Naive thymus-derived CD8-positive, alpha-beta T cell (primary cell): ENCODE measurements around the gene MTX2. TPM values are rescaled to one million over a fixed set of nuclear protein-coding genes. Genes with fewer than 3 reads are reported as not detected.

ENCODE experiments used
- ATAC-seq, 2 donors: fragments of 150-1000 bp; cut with Tn5 transposase in 1 of 2; sonication (Bioruptor Pico), chemical (Tn5 transposase) in 1 of 2; 1 replicate in 1 of 2; 2 replicates in 1 of 2; pipeline ENCODE4 v1.10.0; 2021; ENCODE audit warnings: mild to moderate bottlenecking in 2 of 2, moderate library complexity in 2 of 2
- POLR2A ChIA-PET: fragments of 350-600 bp; sonication (Branson Sonifier 250); formaldehyde crosslinking; loops from one replicate; lab custom pipeline; 2021; ENCODE audit warnings: antibody characterized with exemption; lab: Charles Lee
- DNase-seq, 10 donors: peaks; one replicate each; pipeline versions ENCODE4 v3.0.0 to v3.0.0-alpha.2; 2020 to 2022
- H3K27ac Mint-ChIP-seq, 10 donors: one replicate each; pipeline ENCODE4 v1.8.0; 2020 to 2022; ENCODE audit warnings: mild to moderate bottlenecking in 10 of 10, mixed read lengths in 10 of 10, moderate library complexity in 4 of 10, inconsistent platforms in 1 of 10
- H3K27me3 Mint-ChIP-seq, 5 donors: one replicate each; pipeline ENCODE4 v1.8.0; 2021 to 2022; ENCODE audit warnings: mixed read lengths in 5 of 5
- H3K36me3 Mint-ChIP-seq, 3 donors: one replicate each; pipeline ENCODE4 v1.8.0; 2020 to 2022; ENCODE audit warnings: mixed read lengths in 3 of 3, mild to moderate bottlenecking in 2 of 3, inconsistent platforms in 1 of 3
- H3K4me1 Mint-ChIP-seq, 4 donors: one replicate each; pipeline ENCODE4 v1.8.0; 2021 to 2022; ENCODE audit warnings: mixed read lengths in 4 of 4
- H3K4me3 Mint-ChIP-seq, 10 donors: one replicate each; pipeline ENCODE4 v1.8.0; 2020 to 2022; ENCODE audit warnings: mild to moderate bottlenecking in 10 of 10, mixed read lengths in 10 of 10, moderate library complexity in 6 of 10, inconsistent platforms in 1 of 10
- H3K9me3 Mint-ChIP-seq, 9 donors: one replicate each; pipeline ENCODE4 v1.8.0; 2020 to 2022; ENCODE audit warnings: mixed read lengths in 9 of 9, mild to moderate bottlenecking in 3 of 9, inconsistent platforms in 1 of 9, moderate library complexity in 1 of 9
- polyA plus RNA-seq, 3 donors: library from polyadenylated mRNA; unstranded; fragments of 300-500 nt; fragmentation: Illumina TruSeq; gene quantifications; one replicate each; pipeline ENCODE4 v1.2.3, GENCODE V29; 2021
- total RNA-seq, 8 experiments: library from RNA in 2 of 8; stranded (reverse) in 2 of 8; gene quantifications; one replicate each; pipeline ENCODE4 v1.2.3 and lab custom pipeline; 2021 to 2026

The MTX2 gene
- total RNA-seq (10 to 100 TPM in 1 of 2 experiments, 1 to 10 TPM in 1; 8.3 to 11.3 TPM), polyA plus RNA-seq (10 to 100 TPM; 16.5 to 20.0 (median 19.2) TPM), total RNA-seq (lab: John Stamatoyannopoulos, UW) (13.1 to 33.8 (median 15.9) reads per million in 6 experiments)

GRCh38 chr2:176269319-176270099, at the start of gene MTX2:
Gene MTX2 (plus strand): TSS chr2:176269442. CDS start chr2:176269630, 188 bp downstream.
- Mint-ChIP-seq H3K4me1 (peaks cover 11 to 49% (median 34%) of the 10 kb centered on the region in 4 donors), H3K4me3 (peak within 1 kb of the TSS; percentile 94 to 98 (median 98)), H3K36me3 (peaks cover 0 to 6% (median 4%) of the 10 kb centered on the region in 3 donors), H3K9me3 (no peaks in the 10 kb centered on the region), H3K27ac (peak within 1 kb of the TSS; percentile 83 to 96 (median 92)), H3K27me3 (peaks cover 0 to 1% (median 0%) of the 10 kb centered on the region in 5 donors)
- ATAC-seq (peak; percentile 89 to 91), DNase-seq (peak; percentile 46 to 81 (median 66))
- POLR2A ChIA-PET = interaction anchor here (0.6 kb wide), 1 partner anchor 21 kb away, joined by 3 read pairs; no protein-coding TSS in a partner anchor

- Mint-ChIP-seq H3K4me3 (no peak overlapping the region), H3K9me3 (peaks cover 0 to 3% (median 0%) of the 10 kb centered on the region in 9 donors), H3K27ac (no peak overlapping the region), H3K4me1 (no peaks in the 10 kb centered on the region), H3K27me3 (peaks cover 23 to 86% (median 45%) of the 10 kb centered on the region in 5 donors), H3K36me3 (peaks cover 0 to 6% (median 0%) of the 10 kb centered on the region in 3 donors)
- DNase-seq = no peak
- no peak for ATAC-seq
- POLR2A ChIA-PET = no interaction called here
Measured at GRCh38 chr2:176227874-176228273, 41.4 kb upstream of the MTX2 start.

GRCh38 chr2:176234156-176234555, 35.1 kb upstream of the MTX2 start:
- POLR2A ChIA-PET = interaction anchor here (0.7 kb wide), 1 partner anchor 41 kb away, joined by 6 read pairs; no protein-coding TSS in a partner anchor
- no peak for DNase-seq
- H3K27me3 Mint-ChIP-seq = peaks cover 16 to 50% (median 32%) of the 10 kb centered on the region in 5 donors
- no peaks in the 10 kb centered on the region for H3K36me3 Mint-ChIP-seq
- H3K9me3 Mint-ChIP-seq = peaks cover 0 to 3% (median 0%) of the 10 kb centered on the region in 9 donors
- no peaks in the 10 kb centered on the region for H3K4me1 Mint-ChIP-seq
- H3K4me3 Mint-ChIP-seq = no peak overlapping the region
- H3K27ac Mint-ChIP-seq = no peak overlapping the region
- no peak for ATAC-seq

GRCh38 chr2:176234940-176235339, 34.3 kb upstream of the MTX2 start:
- Mint-ChIP-seq H3K36me3 (no peaks in the 10 kb centered on the region), H3K27me3 (peaks cover 16 to 50% (median 33%) of the 10 kb centered on the region in 5 donors), H3K9me3 (peaks cover 0 to 3% (median 0%) of the 10 kb centered on the region in 9 donors), H3K27ac (no peak overlapping the region), H3K4me3 (no peak overlapping the region), H3K4me1 (no peaks in the 10 kb centered on the region)
- no peak for DNase-seq
- no peak for ATAC-seq
- POLR2A ChIA-PET = no interaction called here

- H3K9me3 Mint-ChIP-seq = no peaks in the 10 kb centered on the region
- no peaks in the 10 kb centered on the region for H3K36me3 Mint-ChIP-seq
- DNase-seq (no peak), ATAC-seq (no peak)
- H3K4me1 Mint-ChIP-seq = no peaks in the 10 kb centered on the region
- H3K27ac Mint-ChIP-seq = peak overlapping the region in 1 of 10 donors; percentile 3
- POLR2A ChIA-PET = no interaction called here
- H3K4me3 Mint-ChIP-seq = no peak overlapping the region
- peaks cover 17 to 36% (median 29%) of the 10 kb centered on the region in 5 donors for H3K27me3 Mint-ChIP-seq
Measured at GRCh38 chr2:176237456-176237855, 31.8 kb upstream of the MTX2 start.

GRCh38 chr2:176239031-176239430, 30.2 kb upstream of the MTX2 start:
- Mint-ChIP-seq H3K4me1 (no peaks in the 10 kb centered on the region), H3K4me3 (no peak overlapping the region), H3K27ac (no peak overlapping the region), H3K27me3 (peaks cover 17 to 36% (median 30%) of the 10 kb centered on the region in 5 donors), H3K36me3 (no peaks in the 10 kb centered on the region), H3K9me3 (no peaks in the 10 kb centered on the region)
- POLR2A ChIA-PET = no interaction called here
- DNase-seq = no peak
- ATAC-seq = no peak

- no peaks in the 10 kb centered on the region for H3K9me3 Mint-ChIP-seq
- no peaks in the 10 kb centered on the region for H3K36me3 Mint-ChIP-seq
- H3K27ac Mint-ChIP-seq = no peak overlapping the region
- DNase-seq = no peak
- peaks cover 17 to 34% (median 30%) of the 10 kb centered on the region in 5 donors for H3K27me3 Mint-ChIP-seq
- no peaks in the 10 kb centered on the region for H3K4me1 Mint-ChIP-seq
- ATAC-seq = no peak
- POLR2A ChIA-PET = no interaction called here
- H3K4me3 Mint-ChIP-seq = no peak overlapping the region
Measured at GRCh38 chr2:176240301-176240700, 28.9 kb upstream of the MTX2 start.

GRCh38 chr2:176242276-176242675, 27.0 kb upstream of the MTX2 start:
- Mint-ChIP-seq H3K36me3 (no peaks in the 10 kb centered on the region), H3K4me3 (no peak overlapping the region), H3K27ac (no peak overlapping the region), H3K4me1 (no peaks in the 10 kb centered on the region), H3K9me3 (no peaks in the 10 kb centered on the region), H3K27me3 (peaks cover 13 to 33% (median 27%) of the 10 kb centered on the region in 5 donors)
- DNase-seq (no peak), ATAC-seq (no peak)
- POLR2A ChIA-PET = no interaction called here

- Mint-ChIP-seq H3K4me3 (no peak overlapping the region), H3K27ac (no peak overlapping the region), H3K36me3 (no peaks in the 10 kb centered on the region), H3K9me3 (peaks cover 0 to 23% (median 8%) of the 10 kb centered on the region in 9 donors), H3K27me3 (peaks cover 12 to 28% (median 17%) of the 10 kb centered on the region in 5 donors), H3K4me1 (no peaks in the 10 kb centered on the region)
- POLR2A ChIA-PET = no interaction called here
- no peak for ATAC-seq
- no peak for DNase-seq
Measured at GRCh38 chr2:176246331-176246730, 22.9 kb upstream of the MTX2 start.

GRCh38 chr2:176247859-176248258, 21.4 kb upstream of the MTX2 start:
- Mint-ChIP-seq H3K4me1 (no peaks in the 10 kb centered on the region), H3K27me3 (peaks cover 13 to 25% (median 22%) of the 10 kb centered on the region in 5 donors), H3K9me3 (peaks cover 0 to 24% (median 8%) of the 10 kb centered on the region in 9 donors), H3K27ac (no peak overlapping the region), H3K36me3 (peaks cover 0 to 2% (median 0%) of the 10 kb centered on the region in 3 donors), H3K4me3 (no peak overlapping the region)
- ATAC-seq (no peak), DNase-seq (no peak)
- POLR2A ChIA-PET = no interaction called here

GRCh38 chr2:176251928-176252327, 17.3 kb upstream of the MTX2 start:
- Mint-ChIP-seq H3K4me3 (no peak overlapping the region), H3K9me3 (peaks cover 0 to 29% (median 8%) of the 10 kb centered on the region in 9 donors), H3K27me3 (peaks cover 13 to 29% (median 24%) of the 10 kb centered on the region in 5 donors), H3K36me3 (peaks cover 0 to 7% (median 2%) of the 10 kb centered on the region in 3 donors), H3K27ac (no peak overlapping the region), H3K4me1 (no peaks in the 10 kb centered on the region)
- ATAC-seq = no peak
- no peak for DNase-seq
- POLR2A ChIA-PET = no interaction called here

- H3K9me3 Mint-ChIP-seq = no peaks in the 10 kb centered on the region
- no peaks in the 10 kb centered on the region for H3K4me1 Mint-ChIP-seq
- ATAC-seq = no peak
- H3K27me3 Mint-ChIP-seq = peaks cover 7 to 19% (median 14%) of the 10 kb centered on the region in 5 donors
- peaks cover 0 to 5% (median 0%) of the 10 kb centered on the region in 3 donors for H3K36me3 Mint-ChIP-seq
- POLR2A ChIA-PET = no interaction called here
- DNase-seq = no peak
- H3K4me3 Mint-ChIP-seq = no peak overlapping the region
- no peak overlapping the region for H3K27ac Mint-ChIP-seq
Measured at GRCh38 chr2:176260689-176261088, 8.6 kb upstream of the MTX2 start.

- Mint-ChIP-seq H3K4me1 (no peaks in the 10 kb centered on the region), H3K4me3 (no peak overlapping the region)
Measured at GRCh38 chr2:176261136-176261535, 8.1 kb upstream of the MTX2 start.

More at GRCh38 chr2:176261136-176261535, 8.1 kb upstream of the MTX2 start:
- H3K27ac Mint-ChIP-seq = no peak overlapping the region
- DNase-seq = no peak
- H3K9me3 Mint-ChIP-seq = no peaks in the 10 kb centered on the region
- POLR2A ChIA-PET = no interaction called here
- H3K27me3 Mint-ChIP-seq = peaks cover 7 to 19% (median 13%) of the 10 kb centered on the region in 5 donors
- H3K36me3 Mint-ChIP-seq = peaks cover 0 to 5% (median 0%) of the 10 kb centered on the region in 3 donors
- no peak for ATAC-seq
